HG03342 (cell line): Measurements from ENCODE around the gene PDE4DIP.
"Not testable (repeated sequence)": the region's sequence is repeated elsewhere in the genome, so short reads cannot be mapped to it uniquely, and the experiment has no call there.

Experiments used
- ATAC-seq: cut with Tn5 transposase; IDR thresholded peaks from one replicate; pipeline ENCODE4 v1.9.1; 2021; ENCODE audit warnings: mild to moderate bottlenecking, moderate library complexity; ENCODE audit not compliant: unreplicated experiment

PDE4DIP gene

GRCh38 chr1:148916695-148917348 is 72.6 kb downstream of the PDE4DIP start:
- ATAC-seq, result not testable (repeated sequence)

- ATAC-seq, result not testable (repeated sequence)
Observed at GRCh38 chr1:148918836-148919447, 74.7 kb downstream of the PDE4DIP start.

- ATAC-seq, result not testable (repeated sequence)
Observed at GRCh38 chr1:148921047-148921446, 76.8 kb downstream of the PDE4DIP start.

- not testable (repeated sequence) for ATAC-seq
Observed at GRCh38 chr1:148923798-148924197, 79.6 kb downstream of the PDE4DIP start.

GRCh38 chr1:148927645-148928044 is 83.4 kb downstream of the PDE4DIP start:
- ATAC-seq, result not testable (repeated sequence)

GRCh38 chr1:148929253-148929652 is 85.0 kb downstream of the PDE4DIP start:
- ATAC-seq, result not testable (repeated sequence)

GRCh38 chr1:148935381-148936002 is 91.3 kb downstream of the PDE4DIP start:
- ATAC-seq, result not testable (repeated sequence)

- not testable (repeated sequence) for ATAC-seq
Observed at GRCh38 chr1:148942906-148943305, 98.7 kb downstream of the PDE4DIP start.

GRCh38 chr1:148945130-148945529 is 100.9 kb downstream of the PDE4DIP start:
- not testable (repeated sequence) for ATAC-seq

- not testable (repeated sequence) for ATAC-seq
Observed at GRCh38 chr1:148948768-148949167, 104.5 kb downstream of the PDE4DIP start.

- peak; percentile 69 for ATAC-seq
Observed at GRCh38 chr1:148951336-148952227, 107.4 kb downstream of the PDE4DIP start.

- peak; percentile 67 for ATAC-seq
Observed at GRCh38 chr1:148952253-148952937, 108.2 kb downstream of the PDE4DIP start.

GRCh38 chr1:148952938-148953616 is 108.8 kb downstream of the PDE4DIP start:
- peak; percentile 3 for ATAC-seq

GRCh38 chr1:148953730-148954129 is 109.5 kb downstream of the PDE4DIP start:
- not testable (repeated sequence) for ATAC-seq

GRCh38 chr1:148958343-148958742 is 114.1 kb downstream of the PDE4DIP start:
- not testable (repeated sequence) for ATAC-seq

GRCh38 chr1:148960212-148961000 is 116.2 kb downstream of the PDE4DIP start:
- not testable (repeated sequence) for ATAC-seq

- not testable (repeated sequence) for ATAC-seq
Observed at GRCh38 chr1:148962127-148962857, 118.1 kb downstream of the PDE4DIP start.

GRCh38 chr1:148966084-148966483 is 121.9 kb downstream of the PDE4DIP start:
- ATAC-seq, result not testable (repeated sequence)
